GM19395 (cell line): Measurements from ENCODE around the gene CDIPT.
"Not testable (repeated sequence)": the region's sequence is repeated elsewhere in the genome, so short reads cannot be mapped to it uniquely, and the experiment has no call there.

Experiments
- ATAC-seq: cut with Tn5 transposase; IDR thresholded peaks from one replicate; pipeline ENCODE4 v1.9.1; 2021; ENCODE audit warnings: mild to moderate bottlenecking, moderate library complexity; ENCODE audit not compliant: unreplicated experiment

CDIPT gene

DNA sequence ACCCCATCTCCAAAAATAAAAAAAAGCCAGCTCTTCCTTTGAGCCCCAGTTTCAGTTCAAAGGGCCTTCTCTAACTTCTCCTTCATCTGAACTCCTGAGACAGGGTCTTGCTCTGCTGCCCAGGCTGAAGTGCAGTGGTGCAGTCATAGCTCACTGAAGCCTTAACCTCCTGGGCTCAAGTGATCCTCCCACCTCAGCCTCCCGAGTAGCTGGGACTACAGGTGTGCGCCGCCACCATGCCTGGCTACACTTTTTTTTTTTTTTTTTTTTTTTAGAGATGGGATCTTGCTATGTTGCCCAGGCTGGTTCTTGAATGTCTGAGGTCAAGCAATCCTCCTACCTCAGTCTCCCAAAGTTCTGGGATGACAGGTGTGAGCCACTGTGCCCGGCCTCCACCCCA is 29.8 kb downstream of the CDIPT start:
- ATAC-seq, result not testable (repeated sequence)

DNA sequence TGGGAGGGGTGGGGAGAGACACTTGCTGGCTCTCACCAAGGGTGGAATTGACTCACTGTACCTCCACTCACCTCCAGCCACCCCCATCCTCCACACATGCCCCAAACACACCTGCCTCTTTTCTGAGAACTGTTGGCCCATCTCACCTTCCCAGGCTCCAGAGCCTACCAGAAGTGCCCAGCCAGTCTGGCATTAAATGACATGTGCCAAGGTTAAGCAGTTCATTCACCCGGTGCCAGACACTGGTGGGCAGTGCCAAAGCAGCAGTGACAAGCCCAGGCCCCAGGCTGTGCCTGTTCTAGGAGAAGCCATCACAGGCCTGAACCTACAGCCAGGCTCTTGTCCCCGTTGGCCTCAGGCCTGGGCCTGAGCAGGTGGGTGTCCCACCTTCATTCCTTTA is 31.5 kb downstream of the CDIPT start:
- ATAC-seq, result no peak

DNA sequence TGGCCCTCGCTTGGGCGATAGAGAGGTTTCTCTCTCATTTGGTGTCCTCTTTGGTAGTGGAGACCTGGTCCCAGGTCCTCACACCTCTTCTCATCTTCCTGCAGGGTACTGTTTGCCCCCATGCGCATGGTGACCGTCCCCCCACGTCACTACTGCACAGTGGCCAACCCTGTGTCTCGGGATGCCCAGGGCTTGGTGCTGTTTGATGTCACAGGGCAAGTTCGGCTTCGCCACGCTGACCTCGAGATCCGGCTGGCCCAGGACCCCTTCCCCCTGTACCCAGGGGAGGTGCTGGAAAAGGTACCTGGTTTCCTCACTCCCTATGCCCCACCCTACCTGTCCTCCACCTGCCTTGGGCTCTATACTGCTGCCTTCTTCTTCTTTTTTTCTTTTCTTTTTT is 32.3 kb downstream of the CDIPT start:
- ATAC-seq, result no peak

- no peak for ATAC-seq
These were observed 36.7 kb downstream of the CDIPT start for GRCh38 chr16:29826342-29826695.

GRCh38 chr16:29825145-29826044 is 37.6 kb downstream of the CDIPT start:
- ATAC-seq, result no peak

GRCh38 chr16:29824589-29825144 is 38.4 kb downstream of the CDIPT start:
- ATAC-seq, result no peak

DNA sequence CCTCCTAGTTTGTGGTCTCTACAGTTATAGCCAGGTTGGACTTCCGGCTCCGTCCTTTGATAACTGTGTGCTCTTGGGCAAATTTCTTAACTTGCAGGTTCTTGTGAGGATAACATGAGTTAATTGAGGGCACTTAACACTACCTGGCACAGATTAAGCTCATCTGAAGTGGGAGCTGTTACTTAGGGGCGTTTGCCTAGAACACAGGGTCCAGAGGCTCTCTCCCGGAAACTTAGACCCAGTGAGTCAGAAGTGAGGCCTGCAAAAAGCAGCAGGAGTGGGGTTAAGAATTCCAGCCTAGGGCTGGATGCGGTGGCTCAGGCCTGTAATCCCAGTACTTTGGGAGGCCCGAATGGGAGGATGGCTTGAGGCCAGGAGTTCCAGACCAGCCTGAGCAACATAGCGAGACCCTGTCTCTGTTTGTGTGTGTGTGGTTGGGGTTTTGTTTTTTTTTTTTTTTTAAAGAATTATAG is 41.3 kb downstream of the CDIPT start:
- no peak for ATAC-seq

GRCh38 chr16:29820730-29821642 is 42.0 kb downstream of the CDIPT start:
- no peak for ATAC-seq

DNA sequence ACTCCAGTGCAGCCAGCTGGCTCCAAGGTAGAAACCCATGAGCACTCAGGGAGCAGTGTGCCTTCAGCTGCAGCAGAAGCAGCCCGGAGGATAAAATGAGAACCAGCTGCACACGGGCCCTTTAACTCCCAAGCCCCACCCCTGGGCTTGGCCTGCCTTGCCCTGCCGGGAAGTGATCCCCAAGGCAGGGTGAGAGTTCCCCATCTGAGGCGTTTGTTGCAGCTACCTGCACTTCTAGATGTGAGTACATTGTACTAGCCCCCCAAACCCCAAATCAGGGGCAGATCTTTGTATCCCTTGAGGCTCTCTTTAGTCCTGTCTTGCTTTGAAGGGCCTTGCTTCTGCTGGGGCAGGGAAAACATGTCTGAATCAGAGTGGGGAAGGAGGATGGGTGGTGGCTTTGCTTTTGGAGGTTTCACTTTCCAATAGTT is 42.7 kb downstream of the CDIPT start, which contains the start of gene MVP:
Gene MVP (plus strand): TSS at position 192 of the 431 bp plus-strand sequence. CDS start 10,088 bp downstream, outside the sequence.
- ATAC-seq, result no peak

DNA sequence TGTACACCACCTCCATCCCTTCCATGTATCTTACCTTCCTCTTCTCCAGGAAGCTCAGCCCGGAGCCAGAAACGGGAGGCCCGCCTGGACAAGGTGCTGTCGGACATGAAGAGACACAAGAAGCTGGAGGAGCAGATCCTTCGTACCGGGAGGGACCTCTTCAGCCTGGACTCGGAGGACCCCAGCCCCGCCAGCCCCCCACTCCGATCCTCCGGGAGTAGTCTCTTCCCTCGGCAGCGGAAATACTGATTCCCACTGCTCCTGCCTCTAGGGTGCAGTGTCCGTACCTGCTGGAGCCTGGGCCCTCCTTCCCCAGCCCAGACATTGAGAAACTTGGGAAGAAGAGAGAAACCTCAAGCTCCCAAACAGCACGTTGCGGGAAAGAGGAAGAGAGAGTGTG is 43.5 kb downstream of the CDIPT start:
- no peak for ATAC-seq

DNA sequence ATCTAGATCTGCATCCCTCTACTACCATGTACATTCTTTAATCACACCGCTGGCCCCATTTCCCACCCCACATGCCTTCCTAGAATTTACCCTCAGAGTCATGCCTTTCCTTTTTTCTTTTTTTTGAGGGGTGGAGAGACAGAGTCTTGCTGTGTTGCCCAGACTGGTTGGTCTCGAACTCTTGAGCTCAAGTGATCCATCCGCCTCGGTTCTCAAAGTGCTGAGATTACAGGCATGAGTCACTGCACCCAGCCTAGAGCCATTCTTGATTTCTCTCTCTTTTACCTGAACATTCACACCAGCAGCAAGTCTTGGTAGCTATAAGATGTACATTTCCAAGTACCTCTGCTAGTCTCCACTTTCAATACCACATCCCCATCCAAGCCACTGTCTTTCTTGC is 44.9 kb downstream of the CDIPT start:
- ATAC-seq, result no peak

- peak; percentile 10 for ATAC-seq
These were observed 46.2 kb downstream of the CDIPT start for GRCh38 chr16:29816694-29817441.

GRCh38 chr16:29815793-29816693 is 47.0 kb downstream of the CDIPT start, which contains the start of gene PAGR1:
TSS of gene PAGR1 (plus strand) at chr16:29816152. CDS start at chr16:29816526, 374 bp downstream.
- peak; percentile 65 for ATAC-seq

DNA sequence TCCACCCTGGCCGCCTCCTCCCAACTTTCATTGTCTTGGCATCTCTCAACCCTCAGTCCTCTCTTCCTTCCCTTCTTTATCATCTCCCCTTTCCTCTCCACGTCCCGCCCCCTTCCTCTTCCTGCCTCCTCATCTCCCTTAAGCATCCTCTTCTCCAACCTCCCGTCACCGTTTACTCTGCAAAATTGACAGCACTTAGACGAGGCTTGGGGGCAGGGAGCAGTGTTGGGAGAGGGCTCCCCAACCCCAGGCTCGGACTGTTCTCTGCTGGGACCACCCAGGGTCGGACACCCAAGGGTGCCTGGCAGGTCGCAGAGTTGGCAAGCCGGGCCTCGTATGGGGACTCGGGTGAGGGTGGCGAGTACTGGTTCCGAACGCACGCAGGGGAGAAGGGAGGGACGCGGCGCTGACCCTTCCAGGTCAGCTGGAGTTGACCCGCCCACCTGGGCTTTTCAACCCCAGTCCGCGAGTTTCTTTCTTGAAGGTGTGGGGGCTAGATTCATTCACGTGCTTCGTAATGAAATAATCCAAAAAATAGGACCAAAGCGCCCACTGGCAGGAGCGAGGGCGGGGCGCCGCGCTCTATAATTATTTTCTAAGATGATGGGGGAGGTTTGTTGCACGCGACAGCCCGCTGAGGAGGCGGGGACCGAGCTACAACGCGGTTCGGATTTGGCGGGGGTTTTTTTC is 47.8 kb downstream of the CDIPT start:
- no peak for ATAC-seq

GRCh38 chr16:29814592-29814991 is 48.4 kb downstream of the CDIPT start:
- no peak for ATAC-seq

DNA sequence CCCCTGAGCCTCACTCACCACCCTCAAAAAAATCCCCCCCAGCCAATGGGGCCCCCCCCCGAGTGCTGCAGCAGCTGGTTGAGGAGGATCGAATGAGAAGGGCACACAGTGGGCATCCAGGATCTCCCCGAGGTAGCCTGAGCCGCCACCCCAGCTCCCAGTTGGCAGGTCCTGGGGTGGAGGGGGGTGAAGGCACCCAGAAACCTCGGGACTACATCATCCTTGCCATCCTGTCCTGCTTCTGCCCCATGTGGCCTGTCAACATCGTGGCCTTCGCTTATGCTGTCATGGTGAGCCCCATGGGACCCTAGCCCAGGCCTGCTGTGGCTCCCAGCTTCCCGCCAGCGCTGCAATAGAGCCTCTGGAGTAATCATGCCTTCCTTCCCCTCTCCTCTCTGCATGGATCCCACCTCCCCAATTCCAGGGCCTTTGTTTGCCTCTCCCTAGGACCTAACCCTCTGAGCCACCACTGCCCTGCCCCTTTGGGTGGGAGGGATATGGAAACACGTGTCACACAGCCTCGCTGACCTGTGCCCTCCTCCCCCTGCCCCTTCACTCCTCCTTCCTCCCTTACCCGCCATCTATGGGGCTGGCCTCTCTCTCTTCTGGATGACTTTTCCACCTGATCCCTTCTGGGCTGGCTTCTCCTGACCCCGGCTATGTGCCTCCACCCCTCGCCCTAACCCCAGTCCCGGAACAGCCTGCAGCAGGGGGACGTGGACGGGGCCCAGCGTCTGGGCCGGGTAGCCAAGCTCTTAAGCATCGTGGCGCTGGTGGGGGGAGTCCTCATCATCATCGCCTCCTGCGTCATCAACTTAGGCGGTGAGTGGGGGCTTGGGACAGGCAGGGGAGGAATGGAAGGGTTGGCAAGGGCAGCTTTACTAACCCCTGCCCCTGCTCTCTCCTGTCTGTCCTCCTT is 49.1 kb downstream of the CDIPT start:
- no peak for ATAC-seq

DNA sequence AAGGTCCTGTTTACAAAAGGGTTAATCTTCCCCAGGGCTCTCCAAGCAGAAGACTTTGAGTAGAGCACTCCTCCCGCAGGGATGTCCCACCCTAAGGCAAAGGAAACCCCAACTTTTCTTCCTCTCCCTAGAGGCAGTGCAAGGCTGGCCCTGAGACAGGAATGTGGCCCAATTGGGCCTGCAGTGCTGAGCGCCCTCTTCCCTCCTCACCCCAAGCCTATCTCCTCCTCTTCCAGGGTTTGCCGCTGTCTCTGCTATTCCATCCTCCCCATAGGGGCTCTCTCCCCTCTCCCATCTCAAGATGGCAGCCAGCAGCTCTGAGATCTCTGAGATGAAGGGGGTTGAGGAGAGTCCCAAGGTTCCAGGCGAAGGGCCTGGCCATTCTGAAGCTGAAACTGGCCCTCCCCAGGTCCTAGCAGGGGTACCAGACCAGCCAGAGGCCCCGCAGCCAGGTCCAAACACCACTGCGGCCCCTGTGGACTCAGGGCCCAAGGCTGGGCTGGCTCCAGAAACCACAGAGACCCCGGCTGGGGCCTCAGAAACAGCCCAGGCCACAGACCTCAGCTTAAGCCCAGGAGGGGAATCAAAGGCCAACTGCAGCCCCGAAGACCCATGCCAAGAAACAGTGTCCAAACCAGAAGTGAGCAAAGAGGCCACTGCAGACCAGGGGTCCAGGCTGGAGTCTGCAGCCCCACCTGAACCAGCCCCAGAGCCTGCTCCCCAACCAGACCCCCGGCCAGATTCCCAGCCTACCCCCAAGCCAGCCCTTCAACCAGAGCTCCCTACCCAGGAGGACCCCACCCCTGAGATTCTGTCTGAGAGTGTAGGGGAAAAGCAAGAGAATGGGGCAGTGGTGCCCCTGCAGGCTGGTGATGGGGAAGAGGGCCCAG is 50.0 kb downstream of the CDIPT start:
- no peak for ATAC-seq
